Activated CD4-positive, alpha-beta T cell treated with anti-CD3 and anti-CD28 coated beads, Interleukin-2, Interleukin-6, amounts not matched to agents 100 ng/mL and 50 ng/mL, durations not matched to agents 16 hours and 8 hours (primary cell): ENCODE data around the gene ACRBP.
A peak's percentile ranks its signal among the peaks of the same experiment; 100 is the strongest.
"Not testable (repeated sequence)": the region's sequence is repeated elsewhere in the genome, so short reads cannot be mapped to it uniquely, and the experiment has no call there.

ENCODE experiments used
- DNase-seq: peaks from one replicate; pipeline ENCODE4 v3.0.0-alpha.2; 2020

ACRBP gene

DNA sequence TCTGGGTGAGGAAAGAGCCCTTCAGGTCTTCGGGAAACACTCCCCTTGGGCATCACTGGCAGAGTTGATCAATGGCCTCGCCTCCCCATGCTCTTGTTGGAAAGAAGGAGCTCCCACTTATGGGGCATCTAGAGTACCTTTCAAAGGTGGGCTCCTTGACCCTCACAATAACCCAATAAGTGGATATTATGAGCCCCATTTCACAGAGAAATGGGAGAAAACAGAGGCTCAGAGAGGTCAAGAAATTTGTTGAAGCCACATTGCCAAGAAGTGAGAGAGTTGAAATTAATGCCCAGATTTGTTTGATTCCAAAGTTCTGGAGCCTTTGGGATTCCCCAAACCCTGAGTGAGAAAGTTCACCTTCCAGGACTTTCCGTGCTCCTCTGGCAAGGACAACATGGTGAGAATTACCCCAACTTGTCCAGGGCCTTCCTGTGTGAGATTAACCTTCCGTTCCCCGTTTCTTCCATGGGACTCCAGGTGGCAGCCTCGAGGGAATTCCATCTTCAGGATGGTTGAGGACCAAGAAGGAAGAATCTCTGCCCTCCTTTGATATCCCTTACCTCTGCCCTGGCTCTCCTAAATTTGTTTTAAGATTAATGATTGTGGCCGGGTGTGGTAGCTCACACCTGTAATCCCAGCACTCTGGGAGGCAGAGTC, 32.6 kb downstream of the ACRBP start:
- no peak for DNase-seq

- DNase-seq = peak; percentile 38
Observed at GRCh38 chr12:6613776-6614512, 33.3 kb downstream of the ACRBP start.

- no peak for DNase-seq
Observed at GRCh38 chr12:6613015-6613775, 34.0 kb downstream of the ACRBP start.

DNA sequence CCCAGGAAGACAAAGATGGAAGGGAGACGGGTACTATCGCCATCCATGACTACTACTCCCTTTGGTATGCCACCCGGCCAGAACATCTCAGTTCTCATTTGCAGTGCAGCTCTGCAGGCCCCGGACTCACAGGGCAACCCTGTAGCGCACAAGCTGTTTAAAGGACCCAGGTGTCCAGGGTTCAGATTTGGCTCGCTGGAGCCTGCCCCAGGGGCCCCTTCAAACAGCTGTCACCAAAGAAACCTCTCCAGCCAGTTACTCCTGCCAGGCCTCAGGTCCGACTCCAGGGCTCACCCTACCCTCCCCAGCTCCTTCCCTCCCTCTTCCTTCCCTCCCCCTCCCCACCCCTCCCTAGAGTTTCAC, 34.6 kb downstream of the ACRBP start:
- DNase-seq = no peak

GRCh38 chr12:6612247-6612646, 35.0 kb downstream of the ACRBP start:
- DNase-seq = no peak

DNA sequence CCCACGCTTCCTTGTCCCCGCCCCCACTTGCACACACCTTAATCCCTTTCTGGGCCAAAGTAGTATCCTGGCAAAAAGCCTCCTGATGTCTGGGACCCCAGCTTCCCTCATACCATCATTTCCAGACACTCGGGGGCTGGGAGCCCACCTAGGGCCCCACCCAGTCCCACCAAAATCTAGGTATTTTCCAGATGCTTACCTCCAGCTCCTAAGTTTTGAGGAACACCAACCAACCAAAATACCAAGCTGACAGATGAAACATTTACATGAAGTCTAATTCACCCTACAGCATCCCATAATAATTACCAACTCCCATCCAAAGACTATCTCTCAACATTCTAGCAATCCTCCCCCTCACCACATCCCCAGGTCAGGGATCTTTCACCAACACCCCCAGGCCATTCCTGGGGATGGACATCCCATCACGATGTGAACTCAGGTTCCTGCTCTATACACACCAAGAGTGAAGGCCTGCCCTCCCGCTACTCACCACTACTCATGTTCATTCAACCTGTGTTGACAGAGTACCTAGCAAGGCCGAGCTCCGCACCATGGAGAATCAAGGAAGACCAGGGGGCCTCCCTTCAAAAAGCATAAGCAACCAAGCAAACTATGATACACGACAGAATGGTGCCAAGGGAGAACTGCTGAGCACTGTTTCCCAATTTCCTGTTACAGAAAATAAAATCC, 38.5 kb downstream of the ACRBP start:
- no peak for DNase-seq

- DNase-seq = peak; percentile 77
Observed at GRCh38 chr12:6607751-6608591, 39.3 kb downstream of the ACRBP start.

DNA sequence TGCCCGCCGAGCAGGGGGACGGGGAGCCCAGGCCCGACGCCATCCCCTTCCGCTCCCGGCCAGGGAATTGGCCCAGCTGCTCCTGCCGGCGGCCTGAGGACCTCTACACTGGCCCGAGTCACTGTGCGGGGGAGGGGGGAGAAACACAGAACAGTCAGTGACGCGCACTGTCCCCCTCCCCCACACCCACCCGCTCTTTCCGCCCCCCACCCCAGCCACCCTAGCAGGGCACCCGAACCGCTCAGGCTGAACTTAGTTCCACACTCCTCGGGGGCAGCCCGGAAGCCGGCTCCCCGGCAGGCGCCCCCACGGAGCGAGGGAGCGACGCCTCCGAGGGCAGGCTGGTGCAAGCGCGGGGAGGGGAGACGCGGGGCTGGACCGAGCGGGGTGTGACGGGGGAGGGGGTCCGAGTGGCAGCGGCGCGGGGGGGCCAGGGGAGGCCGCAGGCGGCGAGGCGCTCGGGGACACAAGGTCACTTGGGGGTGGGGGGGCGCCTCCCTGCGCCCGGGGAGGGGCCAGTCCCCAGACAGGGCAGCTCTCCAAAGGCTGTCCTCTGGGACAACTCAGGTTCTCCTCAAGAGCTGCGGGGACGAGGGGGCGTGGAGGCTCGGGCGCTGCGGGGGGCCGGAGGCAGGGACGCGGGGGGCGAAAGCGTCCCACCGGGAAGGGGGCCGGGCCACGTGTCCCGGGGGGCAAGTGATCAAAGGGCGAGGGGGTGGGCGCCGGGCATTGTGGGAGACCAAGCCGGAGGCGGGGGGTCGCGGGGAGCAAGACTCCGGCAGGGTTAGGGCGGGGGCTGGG, 40.7 kb downstream of the ACRBP start:
- peak; percentile 57 for DNase-seq

GRCh38 chr12:6605421-6606330, 41.6 kb downstream of the ACRBP start:
- peak; percentile 47 for DNase-seq

GRCh38 chr12:6604259-6605029, 42.8 kb downstream of the ACRBP start:
- peak; percentile 18 for DNase-seq

- peak; percentile 58 for DNase-seq
Observed at GRCh38 chr12:6603095-6603567, 44.1 kb downstream of the ACRBP start.

DNA sequence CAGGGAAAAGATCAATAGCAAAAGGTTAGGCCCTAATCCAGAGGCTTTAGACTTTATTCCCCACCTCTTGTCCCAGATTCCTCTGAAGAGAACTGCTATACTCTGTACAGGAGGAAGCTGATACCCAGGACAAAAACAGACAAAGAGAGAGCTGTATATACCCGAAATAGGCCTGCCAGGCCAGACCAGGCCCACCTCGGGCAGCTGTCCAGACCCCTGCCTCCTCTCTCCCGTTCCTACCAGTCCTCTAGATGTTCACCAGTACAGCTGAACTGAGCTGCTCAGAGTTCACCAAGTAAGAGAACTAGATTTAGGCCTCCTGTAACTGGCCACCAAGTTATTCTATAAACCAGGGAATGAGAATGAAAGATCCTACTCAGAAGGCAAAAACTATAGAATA, 44.7 kb downstream of the ACRBP start:
- DNase-seq = no peak

DNA sequence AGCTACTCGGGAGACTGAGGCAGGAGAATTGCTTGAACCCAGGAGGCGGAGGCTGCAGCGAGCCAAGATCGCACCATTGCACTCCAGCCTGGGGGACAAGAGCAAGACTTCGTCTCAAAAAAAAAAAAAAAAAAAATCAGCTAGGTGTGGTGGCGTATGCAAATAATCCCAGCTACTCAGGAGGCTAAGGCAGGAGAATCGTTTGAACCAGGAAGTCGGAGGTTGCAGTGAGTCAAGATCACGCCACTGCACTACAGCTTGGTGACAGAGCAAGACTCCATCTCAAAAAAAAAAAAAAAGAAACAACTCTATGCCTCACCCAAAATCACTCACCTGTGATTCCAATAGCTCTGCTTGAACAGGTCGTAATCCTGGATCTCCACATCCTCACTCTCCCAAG, 51.6 kb downstream of the ACRBP start:
- DNase-seq = not testable (repeated sequence)

DNA sequence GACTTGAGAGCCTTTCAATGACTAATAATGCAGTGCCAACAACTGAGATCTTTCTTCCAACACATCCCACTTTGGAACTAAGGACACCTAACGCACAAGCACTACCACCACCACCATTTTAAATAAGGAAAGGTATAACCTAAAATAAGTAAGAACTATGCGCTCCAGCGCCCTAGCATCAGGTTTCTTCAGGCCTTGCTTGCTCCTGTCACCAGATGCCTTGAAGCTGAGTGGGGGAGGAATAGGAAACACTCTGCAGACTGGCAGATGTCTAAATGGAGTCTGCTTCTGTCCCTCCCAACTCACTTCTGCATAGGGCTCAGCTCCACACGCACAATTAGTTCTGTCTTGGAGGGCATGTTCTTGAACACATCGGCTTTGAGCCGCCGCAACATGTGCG, 55.1 kb downstream of the ACRBP start:
- no peak for DNase-seq
